GM12878 (cell line): ENCODE results near the gene NPAS3. TPM values are rescaled to one million over a fixed set of nuclear protein-coding genes. Genes with fewer than 3 reads are reported as not detected.

Experiments
- ATAC-seq: fragments of 200-7000 bp; cut with Tn5 transposase; 3 replicates; pipeline ENCODE4 v1.9.1; 2020; ENCODE audit warnings: mild to moderate bottlenecking, moderate library complexity
- BruUV-seq: library from RNA; stranded (reverse); fragments of 400-500 nt; replicated peaks from 2 replicates; lab custom pipeline; 2021; lab: Mats Ljungman, UMichigan
- CTCF ChIA-PET: fragments of 300-600 bp; sonication (Branson Sonifier 250); formaldehyde crosslinking; extraction: SDS; loops from one replicate; lab custom pipeline; 2021; ENCODE audit warnings: inconsistent platforms; lab: Yijun Ruan, JAX
- POLR2A ChIA-PET: fragments of 350-600 bp; formaldehyde crosslinking; extraction: SDS; loops from one replicate; lab custom pipeline; 2021; ENCODE audit warnings: inconsistent platforms; lab: Charles Lee
- RAD21 ChIA-PET: fragments of 300-600 bp; sonication (Branson Sonifier 250); formaldehyde crosslinking; loops from one replicate; lab custom pipeline; 2023; ENCODE audit warnings: antibody characterized with exemption; ENCODE audit not compliant: unreplicated experiment; lab: Charles Lee
- SMC1A ChIA-PET: fragments of 300-600 bp; sonication (Branson Sonifier 250); formaldehyde crosslinking; loops from one replicate; lab custom pipeline; 2023; ENCODE audit not compliant: unreplicated experiment, uncharacterized antibody; lab: Charles Lee
- DNase-seq: peaks from one replicate; pipeline ENCODE4 v3.0.0-alpha.2; 2011; ENCODE audit warnings: low read depth, low spot score
- FAIRE-seq: peaks from 3 replicates; lab custom pipeline; 2011; peaks lifted over from hg19 to GRCh38; lab: Jason Lieb, UNC
- H2AFZ ChIP-seq: 2 replicates; pipeline ENCODE4 v1.6.0; 2011; ENCODE audit warnings: low read depth, low read length, control low read depth; ENCODE audit not compliant: control insufficient read depth
- H3K27ac ChIP-seq: 2 replicates; pipeline ENCODE4 v1.5.1; 2011; ENCODE audit warnings: control low read depth; ENCODE audit not compliant: control insufficient read depth, insufficient read depth
- H3K27me3 ChIP-seq, 2 experiments: replicated peaks in 1 of 2; 2 replicates each; pipeline versions ENCODE4 v1.6.0 to v1.6.1; 2011; ENCODE audit warnings: low read length in 1 of 2; ENCODE audit not compliant: control insufficient read depth in 2 of 2, insufficient read depth in 2 of 2
- H3K36me3 ChIP-seq, 2 experiments: 2 replicates each; pipeline ENCODE4 v1.5.1; 2011; ENCODE audit warnings: low read length in 1 of 2; ENCODE audit not compliant: control insufficient read depth in 2 of 2, insufficient read depth in 2 of 2
- H3K4me1 ChIP-seq: 2 replicates; pipeline ENCODE4 v1.6.1; 2011; ENCODE audit warnings: mild to moderate bottlenecking, low read length, moderate library complexity, mixed read lengths; ENCODE audit not compliant: control insufficient read depth, insufficient read depth
- H3K4me2 ChIP-seq: 2 replicates; pipeline ENCODE4 v1.6.0; 2011; ENCODE audit warnings: control low read depth; ENCODE audit not compliant: control insufficient read depth, insufficient read depth
- H3K4me3 ChIP-seq: fragments of 200-600 bp; sonication (generic); 2 replicates; pipeline ENCODE4 v1.5.1; 2016
- H3K79me2 ChIP-seq: 2 replicates; pipeline ENCODE4 v1.6.0; 2011; ENCODE audit warnings: low read length; ENCODE audit not compliant: control insufficient read depth, insufficient read depth
- H3K9ac ChIP-seq: 2 replicates; pipeline ENCODE4 v1.8.0; 2011; ENCODE audit warnings: low read length, control low read depth, mixed read lengths; ENCODE audit not compliant: control insufficient read depth, insufficient read depth
- H3K9me3 ChIP-seq: replicated peaks from 3 replicates; pipeline ENCODE4 v1.5.1; 2011; ENCODE audit warnings: mild to moderate bottlenecking, low read length; ENCODE audit not compliant: control insufficient read depth, insufficient read depth
- H4K20me1 ChIP-seq: 2 replicates; pipeline ENCODE4 v1.6.0; 2011; ENCODE audit not compliant: control insufficient read depth, insufficient read depth
- CBX3 ChIP-seq: fragments of 200-600 bp; sonication (generic); IDR thresholded peaks from 2 replicates; pipeline ENCODE4 v1.6.1; 2016; ENCODE audit warnings: low read depth, borderline replicate concordance
- RBBP5 ChIP-seq: fragments of 200-600 bp; sonication (generic); conservative IDR thresholded peaks from 2 replicates; pipeline ENCODE4 v1.6.1; 2016
- SMAD1 ChIP-seq: fragments of 450-650 bp; IDR thresholded peaks from 2 replicates; pipeline ENCODE4 v1.6.1; 2018; ENCODE audit warnings: mild to moderate bottlenecking, low read depth; ENCODE audit not compliant: partially characterized antibody
- ZNF384 ChIP-seq: IDR thresholded peaks from 2 replicates; pipeline ENCODE4 v1.6.1; 2012; ENCODE audit warnings: low read depth, mild to moderate bottlenecking, low read length, improper control_type of control experiment, borderline replicate concordance
- WGBS: methylation state at CpG from one replicate; pipeline ENCODE4 v1.1.6; 2016; ENCODE audit warnings: low lambda C conversion rate; ENCODE audit not compliant: insufficient replicate concordance, insufficient coverage; ENCODE audit errors: missing lambda C conversion rate; 5-methylcytosine and 5-hydroxymethylcytosine counted together
- in situ Hi-C: fragments of 300-500 bp; cut with MboI; formaldehyde crosslinking; loops from 9 replicates; pipeline ENCODE4 v1.14.3; 2018; ENCODE audit warnings: mixed read lengths
- intact Hi-C: fragments of 100-400 bp; cut with micrococcal nuclease; formaldehyde crosslinking; loops from one replicate; pipeline ENCODE4 v1.14.2; 2022; ENCODE audit not compliant: unreplicated experiment
- polyA plus RNA-seq, 11 experiments: library from polyadenylated mRNA; depleted of rRNA in 4 of 11; unstranded in 6 of 11; stranded (reverse) in 5 of 11; fragments of >200 nt; fragmentation: Nextera tagmentation in 4 of 11; fragmentation: Illumina TruSeq in 1 of 11; extraction: Ambion mirVana in 4 of 11; extraction: Trizol in 1 of 11; gene quantifications; 1 replicate in 1 of 11; 2 replicates in 10 of 11; pipeline versions ENCODE4 v1.2.1 to v1.2.3, GENCODE V29; 2011 to 2016; ENCODE audit warnings: inconsistent platforms in 2 of 11, missing spikeins in 2 of 11, low read depth in 1 of 11
- total RNA-seq, 4 experiments: library from RNA; depleted of rRNA in 3 of 4; stranded (reverse); fragments of >200 nt in 3 of 4; fragmentation: Illumina TruSeq in 1 of 4; extraction: Trizol in 1 of 4; gene quantifications; 2 replicates each; pipeline versions ENCODE4 v1.2.1 to v1.2.3, GENCODE V29; 2013 to 2021
- TF ChIP-seq, protein P1 (sequence below): IDR thresholded peaks from 2 replicates; pipeline ENCODE4 v1.6.1; 2012; ENCODE audit warnings: mild to moderate bottlenecking, low read depth, low read length

NPAS3 gene
- total and polyA plus RNA-seq, 10 of the 15 experiments (the other 5 are each of a cell fraction or from before 2014, with no cell fraction given) = under 0.01 to 2.7 (median 0.03) TPM; not detected in 6

- Histone ChIP-seq H3K36me3 (no peaks in the 10 kb centered on the region), H3K27me3 (peaks cover 0 to 7% of the 10 kb centered on the region in 2 experiments), H3K4me1 (no peaks in the 10 kb centered on the region), H3K4me2 (no peak overlapping the region), H3K27ac (no peak overlapping the region), H3K9ac (no peak overlapping the region), H3K79me2 (no peaks in the 10 kb centered on the region), H4K20me1 (no peaks in the 10 kb centered on the region), H2AFZ (no peak overlapping the region), H3K4me3 (no peak overlapping the region), H3K9me3 (no peaks in the 10 kb centered on the region)
- FAIRE-seq (no peak), DNase-seq (no peak), ATAC-seq (no peak)
- intact Hi-C loops = no loop called here
- ChIA-PET POLR2A (no interaction called here), CTCF (no interaction called here), RAD21 (no interaction called here), SMC1A (no interaction called here)
- 50% methylated on average over 2 of the region's 2 CpGs for WGBS
- in situ Hi-C loops = no loop called here
- no TSS peak for BruUV-seq
- TF ChIP-seq SMAD1 (no peak), CBX3 (no peak), RBBP5 (no peak), ZNF384 (no peak)
- TF ChIP-seq, protein P1, sequence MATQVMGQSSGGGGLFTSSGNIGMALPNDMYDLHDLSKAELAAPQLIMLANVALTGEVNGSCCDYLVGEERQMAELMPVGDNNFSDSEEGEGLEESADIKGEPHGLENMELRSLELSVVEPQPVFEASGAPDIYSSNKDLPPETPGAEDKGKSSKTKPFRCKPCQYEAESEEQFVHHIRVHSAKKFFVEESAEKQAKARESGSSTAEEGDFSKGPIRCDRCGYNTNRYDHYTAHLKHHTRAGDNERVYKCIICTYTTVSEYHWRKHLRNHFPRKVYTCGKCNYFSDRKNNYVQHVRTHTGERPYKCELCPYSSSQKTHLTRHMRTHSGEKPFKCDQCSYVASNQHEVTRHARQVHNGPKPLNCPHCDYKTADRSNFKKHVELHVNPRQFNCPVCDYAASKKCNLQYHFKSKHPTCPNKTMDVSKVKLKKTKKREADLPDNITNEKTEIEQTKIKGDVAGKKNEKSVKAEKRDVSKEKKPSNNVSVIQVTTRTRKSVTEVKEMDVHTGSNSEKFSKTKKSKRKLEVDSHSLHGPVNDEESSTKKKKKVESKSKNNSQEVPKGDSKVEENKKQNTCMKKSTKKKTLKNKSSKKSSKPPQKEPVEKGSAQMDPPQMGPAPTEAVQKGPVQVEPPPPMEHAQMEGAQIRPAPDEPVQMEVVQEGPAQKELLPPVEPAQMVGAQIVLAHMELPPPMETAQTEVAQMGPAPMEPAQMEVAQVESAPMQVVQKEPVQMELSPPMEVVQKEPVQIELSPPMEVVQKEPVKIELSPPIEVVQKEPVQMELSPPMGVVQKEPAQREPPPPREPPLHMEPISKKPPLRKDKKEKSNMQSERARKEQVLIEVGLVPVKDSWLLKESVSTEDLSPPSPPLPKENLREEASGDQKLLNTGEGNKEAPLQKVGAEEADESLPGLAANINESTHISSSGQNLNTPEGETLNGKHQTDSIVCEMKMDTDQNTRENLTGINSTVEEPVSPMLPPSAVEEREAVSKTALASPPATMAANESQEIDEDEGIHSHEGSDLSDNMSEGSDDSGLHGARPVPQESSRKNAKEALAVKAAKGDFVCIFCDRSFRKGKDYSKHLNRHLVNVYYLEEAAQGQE = no peak
Observed at GRCh38 chr14:32941668-32942065, 3.0 kb downstream of the NPAS3 start.
